ENCODE data around the gene GPHB5.

The GPHB5 gene

DNA sequence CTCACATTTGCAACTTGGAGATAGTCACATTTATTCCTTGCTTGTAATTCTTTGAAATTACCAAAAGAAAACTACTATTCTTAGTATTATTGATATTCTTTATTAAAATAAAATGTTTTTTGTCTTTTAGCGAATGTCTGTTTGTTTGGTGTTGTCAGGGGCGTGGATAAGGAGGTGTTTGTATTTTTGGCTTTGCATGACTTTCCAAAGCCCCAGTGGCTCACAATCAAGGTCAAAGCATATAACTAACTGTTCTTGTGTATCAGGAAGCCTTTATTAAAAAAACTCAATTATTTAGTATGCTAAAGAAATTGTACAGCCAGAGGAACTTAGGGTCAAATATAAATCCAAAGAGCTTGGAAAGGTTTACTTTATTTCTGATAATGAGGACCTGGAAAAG is 17.9 kb downstream of the GPHB5 start:
- no peak overlapping the region for H3K27ac ChIP-seq (ENCODE audit: low read depth, low read length)

DNA sequence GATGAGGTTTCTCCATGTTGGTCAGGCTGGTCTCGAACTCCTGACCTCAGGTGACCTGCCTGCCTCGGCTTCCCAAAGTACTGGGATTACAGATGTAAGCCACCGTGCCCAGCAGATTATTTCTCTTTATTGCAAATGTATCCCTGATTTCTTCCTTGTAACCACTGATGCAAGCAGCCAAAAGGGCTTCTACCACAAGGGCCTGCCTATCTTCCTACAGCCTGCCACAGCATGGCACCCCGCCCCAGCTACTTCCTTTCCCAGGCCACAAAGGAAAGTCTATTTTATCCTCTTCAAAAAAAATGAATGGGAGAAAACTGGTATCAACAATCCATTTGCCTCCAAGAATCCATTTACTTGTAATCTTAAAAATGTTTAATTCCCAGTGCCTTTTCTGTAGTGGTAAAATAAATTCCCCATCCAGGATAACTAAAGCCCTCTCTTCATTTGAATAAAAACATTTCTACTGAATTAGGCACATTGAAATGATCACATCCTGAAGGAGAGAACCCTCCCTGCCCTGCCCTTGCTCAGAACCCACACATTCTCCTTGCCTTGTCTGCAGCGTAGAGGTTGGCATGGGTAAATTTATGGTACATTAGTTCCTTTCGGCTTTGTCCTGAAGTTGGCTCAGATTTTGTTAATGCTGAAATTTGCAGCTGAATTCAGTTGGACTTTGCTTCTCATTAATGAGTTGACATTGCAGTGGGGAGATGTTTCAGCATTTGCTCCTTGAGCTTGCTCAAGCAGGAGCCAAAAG is 19.2 kb downstream of the GPHB5 start:
- H3K18ac ChIP-seq (ENCODE audit: low read length), result no peak overlapping the region
- H3K23ac ChIP-seq (ENCODE audit: low read length), result no peak overlapping the region
- DNase-seq, result no peak
- no peak overlapping the region for H3K9ac ChIP-seq (ENCODE audit: low read length)
- H3K4ac ChIP-seq (ENCODE audit: low read depth, low read length), result no peak overlapping the region
- no CpG with 5 or more reads among the region's 6 CpGs for WGBS (ENCODE audit: extremely low coverage, insufficient coverage, insufficient read length)
- no peaks in the 10 kb centered on the region for H3K36me3 ChIP-seq (ENCODE audit: control insufficient read depth in 1 of 2, insufficient read depth in 2 of 2, low read length in 2 of 2)
- H3K27ac ChIP-seq (ENCODE audit: low read depth, low read length), result no peak overlapping the region
- H2AK5ac ChIP-seq (ENCODE audit: low read length), result no peak overlapping the region
- no peaks in the 10 kb centered on the region for H3K79me2 ChIP-seq (ENCODE audit: control insufficient read depth, insufficient read depth, low read length, poor library complexity)
- no peak overlapping the region for H2BK5ac ChIP-seq (ENCODE audit: low read depth, low read length, poor library complexity)
- no peak overlapping the region for H3K4me3 ChIP-seq (ENCODE audit: low read depth, low read length)
- no peaks in the 10 kb centered on the region for H3K27me3 ChIP-seq (ENCODE audit: insufficient read depth, low read length)
- H4K12ac ChIP-seq (ENCODE audit: low read depth, low read length), result no peak overlapping the region
- no peak overlapping the region for H4K91ac ChIP-seq (ENCODE audit: low read depth, low read length)
- peaks cover 2% of the 10 kb centered on the region for H3K79me1 ChIP-seq (ENCODE audit: low read length)
- no peak overlapping the region for H3K14ac ChIP-seq (ENCODE audit: low read length)
- peaks cover 3 to 6% of the 10 kb centered on the region in 2 experiments for H3K4me1 ChIP-seq (ENCODE audit: control insufficient read depth in 1 of 2, insufficient read depth in 2 of 2, low read length in 2 of 2)
- H2AFZ ChIP-seq (ENCODE audit: insufficient read depth, low read length, poor library complexity), result no peak overlapping the region
- no peaks in the 10 kb centered on the region for H3K9me3 ChIP-seq (ENCODE audit: insufficient read depth, low read depth, low read length)
- H2BK120ac ChIP-seq (ENCODE audit: insufficient read depth, low read length, poor library complexity), result no peak overlapping the region
- no peak overlapping the region for H2BK12ac ChIP-seq (ENCODE audit: low read length)
- no peak overlapping the region for H4K8ac ChIP-seq (ENCODE audit: low read depth, low read length)
- H3K4me2 ChIP-seq (ENCODE audit: low read length), result no peak overlapping the region

More for the DNA sequence above, 17.9 kb downstream of the GPHB5 start:
- Histone ChIP-seq H3K14ac (ENCODE audit: low read length) (no peak overlapping the region), H4K91ac (ENCODE audit: low read depth, low read length) (no peak overlapping the region), H3K9me3 (ENCODE audit: insufficient read depth, low read depth, low read length) (no peaks in the 10 kb centered on the region), H3K4ac (ENCODE audit: low read depth, low read length) (no peak overlapping the region), H3K9ac (ENCODE audit: low read length) (no peak overlapping the region), H2BK120ac (ENCODE audit: insufficient read depth, low read length, poor library complexity) (no peak overlapping the region), H3K4me2 (ENCODE audit: low read length) (no peak overlapping the region), H3K18ac (ENCODE audit: low read length) (no peak overlapping the region), H2AK5ac (ENCODE audit: low read length) (no peak overlapping the region), H3K4me3 (ENCODE audit: low read depth, low read length) (no peak overlapping the region), H2BK12ac (ENCODE audit: low read length) (no peak overlapping the region), H3K36me3 (ENCODE audit: control insufficient read depth in 1 of 2, insufficient read depth in 2 of 2, low read length in 2 of 2) (no peaks in the 10 kb centered on the region), H3K23ac (ENCODE audit: low read length) (no peak overlapping the region), H3K4me1 (ENCODE audit: control insufficient read depth in 1 of 2, insufficient read depth in 2 of 2, low read length in 2 of 2) (peaks cover 3 to 6% of the 10 kb centered on the region in 2 experiments), H3K27me3 (ENCODE audit: insufficient read depth, low read length) (no peaks in the 10 kb centered on the region), H2AFZ (ENCODE audit: insufficient read depth, low read length, poor library complexity) (no peak overlapping the region), H4K12ac (ENCODE audit: low read depth, low read length) (no peak overlapping the region), H4K8ac (ENCODE audit: low read depth, low read length) (no peak overlapping the region), H2BK5ac (ENCODE audit: low read depth, low read length, poor library complexity) (no peak overlapping the region), H3K79me1 (ENCODE audit: low read length) (peaks cover 2% of the 10 kb centered on the region), H3K79me2 (ENCODE audit: control insufficient read depth, insufficient read depth, low read length, poor library complexity) (no peaks in the 10 kb centered on the region)
- WGBS (ENCODE audit: extremely low coverage, insufficient coverage, insufficient read length), result no CpG with 5 or more reads among the region's 2 CpGs
- DNase-seq, result no peak

DNA sequence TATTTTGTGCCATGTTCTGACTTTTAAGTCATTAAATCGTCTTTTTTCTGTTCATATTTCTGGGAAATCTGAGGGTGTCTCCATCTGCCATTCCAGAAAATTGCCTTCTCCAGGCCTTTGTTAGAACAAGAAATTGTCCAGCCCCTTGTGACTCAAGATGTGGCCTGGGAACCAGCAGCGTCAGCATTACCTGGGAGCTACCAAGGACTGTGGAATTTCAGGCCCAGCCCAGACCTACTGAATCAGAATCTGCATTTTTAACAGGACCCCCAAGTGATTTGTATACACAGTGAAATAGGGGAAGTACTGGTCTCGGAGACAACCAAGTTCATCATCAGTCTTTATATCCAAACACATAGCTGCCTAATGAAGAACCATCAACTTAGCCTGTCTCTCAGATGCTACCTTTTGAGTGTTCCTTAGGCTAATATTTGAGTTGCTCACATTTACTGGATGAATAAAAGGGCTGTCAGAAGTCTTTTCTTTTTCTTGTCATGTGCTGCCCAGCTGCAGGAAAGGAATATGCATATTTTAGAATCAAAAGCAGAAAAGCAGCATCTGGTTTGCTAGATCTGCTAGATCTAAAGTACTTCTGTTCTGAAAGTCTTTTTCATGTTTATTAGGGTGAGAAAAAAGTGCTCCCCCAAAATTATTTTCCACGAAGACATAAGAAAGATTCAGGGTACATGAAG is 21.2 kb downstream of the GPHB5 start:
- Histone ChIP-seq H2BK5ac (ENCODE audit: low read depth, low read length, poor library complexity) (no peak overlapping the region), H2BK120ac (ENCODE audit: insufficient read depth, low read length, poor library complexity) (no peak overlapping the region), H3K79me1 (ENCODE audit: low read length) (peaks cover 2% of the 10 kb centered on the region), H4K8ac (ENCODE audit: low read depth, low read length) (no peak overlapping the region), H3K9me3 (ENCODE audit: insufficient read depth, low read depth, low read length) (no peaks in the 10 kb centered on the region), H3K4me3 (ENCODE audit: low read depth, low read length) (no peak overlapping the region), H3K14ac (ENCODE audit: low read length) (no peak overlapping the region), H3K79me2 (ENCODE audit: control insufficient read depth, insufficient read depth, low read length, poor library complexity) (no peaks in the 10 kb centered on the region), H3K23ac (ENCODE audit: low read length) (no peak overlapping the region), H4K12ac (ENCODE audit: low read depth, low read length) (no peak overlapping the region), H3K4me1 (ENCODE audit: control insufficient read depth in 1 of 2, insufficient read depth in 2 of 2, low read length in 2 of 2) (peaks cover 3 to 6% of the 10 kb centered on the region in 2 experiments), H3K4me2 (ENCODE audit: low read length) (no peak overlapping the region), H2AK5ac (ENCODE audit: low read length) (no peak overlapping the region), H3K18ac (ENCODE audit: low read length) (no peak overlapping the region), H2AFZ (ENCODE audit: insufficient read depth, low read length, poor library complexity) (no peak overlapping the region), H3K27me3 (ENCODE audit: insufficient read depth, low read length) (no peaks in the 10 kb centered on the region), H3K36me3 (ENCODE audit: control insufficient read depth in 1 of 2, insufficient read depth in 2 of 2, low read length in 2 of 2) (no peaks in the 10 kb centered on the region), H3K9ac (ENCODE audit: low read length) (no peak overlapping the region), H3K27ac (ENCODE audit: low read depth, low read length) (no peak overlapping the region), H4K91ac (ENCODE audit: low read depth, low read length) (no peak overlapping the region), H3K4ac (ENCODE audit: low read depth, low read length) (no peak overlapping the region), H2BK12ac (ENCODE audit: low read length) (no peak overlapping the region)
- no peak for DNase-seq
- WGBS (ENCODE audit: extremely low coverage, insufficient coverage, insufficient read length), result no CpG with 5 or more reads among the region's 4 CpGs

DNA sequence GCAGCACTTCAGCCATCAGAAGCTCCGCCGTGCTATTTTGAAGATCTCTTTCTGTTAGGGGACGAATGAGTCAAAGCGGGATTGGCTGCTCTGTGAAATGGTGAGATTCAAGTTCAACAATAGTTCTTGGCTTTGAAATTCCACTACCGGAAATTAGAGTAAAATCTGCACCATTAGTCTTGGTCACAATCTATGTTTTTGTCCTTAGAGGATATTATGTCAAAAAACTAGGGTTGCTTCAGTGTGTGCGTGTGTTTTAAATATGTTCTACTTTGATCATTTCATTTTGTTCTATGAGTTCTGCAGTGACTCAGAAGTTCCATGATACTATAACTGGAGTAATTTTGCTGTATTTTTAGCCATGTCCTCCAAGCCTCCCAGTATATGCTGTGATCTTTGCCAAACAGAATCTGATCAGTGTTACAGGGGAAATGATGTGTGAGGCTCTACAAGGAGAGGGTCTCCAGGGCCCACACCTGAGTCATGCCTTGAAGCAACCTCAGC is 22.6 kb downstream of the GPHB5 start:
- no peak overlapping the region for H3K23ac ChIP-seq (ENCODE audit: low read length)
- no peak overlapping the region for H3K14ac ChIP-seq (ENCODE audit: low read length)
- H2AFZ ChIP-seq (ENCODE audit: insufficient read depth, low read length, poor library complexity), result no peak overlapping the region
- H3K18ac ChIP-seq (ENCODE audit: low read length), result no peak overlapping the region
- H3K4me1 ChIP-seq (ENCODE audit: control insufficient read depth in 1 of 2, insufficient read depth in 2 of 2, low read length in 2 of 2), result peaks cover 0 to under 1% of the 10 kb centered on the region in 2 experiments
- no peaks in the 10 kb centered on the region for H3K79me1 ChIP-seq (ENCODE audit: low read length)
- no peak overlapping the region for H3K4me2 ChIP-seq (ENCODE audit: low read length)
- H3K4me3 ChIP-seq (ENCODE audit: low read depth, low read length), result no peak overlapping the region
- H3K4ac ChIP-seq (ENCODE audit: low read depth, low read length), result no peak overlapping the region
- DNase-seq, result no peak
- no peak overlapping the region for H3K27ac ChIP-seq (ENCODE audit: low read depth, low read length)
- H3K36me3 ChIP-seq (ENCODE audit: control insufficient read depth in 1 of 2, insufficient read depth in 2 of 2, low read length in 2 of 2), result no peaks in the 10 kb centered on the region
- H2BK5ac ChIP-seq (ENCODE audit: low read depth, low read length, poor library complexity), result no peak overlapping the region
- H2AK5ac ChIP-seq (ENCODE audit: low read length), result no peak overlapping the region
- no peak overlapping the region for H2BK12ac ChIP-seq (ENCODE audit: low read length)
- no peak overlapping the region for H3K9ac ChIP-seq (ENCODE audit: low read length)
- no peaks in the 10 kb centered on the region for H3K9me3 ChIP-seq (ENCODE audit: insufficient read depth, low read depth, low read length)
- H4K12ac ChIP-seq (ENCODE audit: low read depth, low read length), result no peak overlapping the region
- no peak overlapping the region for H4K91ac ChIP-seq (ENCODE audit: low read depth, low read length)
- H3K27me3 ChIP-seq (ENCODE audit: insufficient read depth, low read length), result no peaks in the 10 kb centered on the region
- WGBS (ENCODE audit: extremely low coverage, insufficient coverage, insufficient read length), result no CpG with 5 or more reads among the region's 6 CpGs
- H3K79me2 ChIP-seq (ENCODE audit: control insufficient read depth, insufficient read depth, low read length, poor library complexity), result no peaks in the 10 kb centered on the region
- H2BK120ac ChIP-seq (ENCODE audit: insufficient read depth, low read length, poor library complexity), result no peak overlapping the region
- H4K8ac ChIP-seq (ENCODE audit: low read depth, low read length), result no peak overlapping the region

Measured in trophoblast cell (in vitro differentiated cells and primary cell).